ENCODE data around the gene BABAM2. TPM values are rescaled to one million over a fixed set of nuclear protein-coding genes. Genes with fewer than 3 reads are reported as not detected.

The BABAM2 gene
- polyA plus RNA-seq, 3 donors: 55.5 to 58.9 (median 57.2) TPM

DNA sequence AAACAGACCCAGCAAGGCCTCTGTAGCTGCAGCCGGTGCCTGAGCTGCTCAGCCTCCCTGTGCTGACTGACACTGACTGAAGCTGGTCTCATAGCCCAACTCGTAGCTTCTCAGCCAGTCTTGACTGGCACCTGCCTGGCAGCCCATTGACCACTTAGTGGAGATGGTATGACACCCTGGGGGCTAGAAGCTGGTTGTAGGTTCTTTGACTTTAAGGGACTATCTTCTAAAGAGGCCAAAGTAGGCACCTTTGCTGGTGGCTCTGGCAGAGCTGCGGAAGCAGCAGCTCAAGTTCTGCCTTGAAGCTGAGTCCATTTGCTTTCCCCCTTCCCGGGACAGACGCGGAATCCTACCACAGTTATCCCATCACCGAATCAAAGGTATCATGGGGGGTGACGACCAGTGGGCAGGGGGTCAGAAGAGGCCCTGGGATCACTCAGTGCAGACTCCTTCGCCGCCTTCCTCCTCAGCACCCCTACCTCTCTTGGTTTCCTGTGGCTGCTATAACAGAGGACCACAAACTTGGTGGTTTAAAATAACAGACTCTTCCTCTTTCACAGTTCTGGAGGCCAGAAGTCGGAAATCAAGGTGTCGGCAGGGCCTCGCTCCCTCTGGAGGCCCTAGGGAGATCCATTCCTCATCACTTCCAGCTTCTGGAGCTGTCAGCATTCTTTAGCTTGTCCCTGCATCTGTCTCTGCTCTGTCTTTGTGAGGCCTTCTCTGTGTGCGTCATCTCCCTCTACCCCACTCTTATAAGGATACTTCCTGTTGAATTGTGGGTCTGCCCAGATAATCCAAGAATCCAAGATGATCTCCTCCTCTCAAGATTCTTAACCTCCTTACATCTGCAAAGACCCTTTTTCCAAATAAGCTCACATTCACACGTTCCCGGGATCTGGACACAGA is 488.4 kb downstream of the BABAM2 start:
- no peak for DNase-seq (ENCODE audit: low read depth in 3 of 3, low spot score in 2 of 3)

GRCh38 chr2:28380219-28380618 is 489.7 kb downstream of the BABAM2 start:
- DNase-seq (ENCODE audit: low read depth in 3 of 3, low spot score in 2 of 3): no peak

DNA sequence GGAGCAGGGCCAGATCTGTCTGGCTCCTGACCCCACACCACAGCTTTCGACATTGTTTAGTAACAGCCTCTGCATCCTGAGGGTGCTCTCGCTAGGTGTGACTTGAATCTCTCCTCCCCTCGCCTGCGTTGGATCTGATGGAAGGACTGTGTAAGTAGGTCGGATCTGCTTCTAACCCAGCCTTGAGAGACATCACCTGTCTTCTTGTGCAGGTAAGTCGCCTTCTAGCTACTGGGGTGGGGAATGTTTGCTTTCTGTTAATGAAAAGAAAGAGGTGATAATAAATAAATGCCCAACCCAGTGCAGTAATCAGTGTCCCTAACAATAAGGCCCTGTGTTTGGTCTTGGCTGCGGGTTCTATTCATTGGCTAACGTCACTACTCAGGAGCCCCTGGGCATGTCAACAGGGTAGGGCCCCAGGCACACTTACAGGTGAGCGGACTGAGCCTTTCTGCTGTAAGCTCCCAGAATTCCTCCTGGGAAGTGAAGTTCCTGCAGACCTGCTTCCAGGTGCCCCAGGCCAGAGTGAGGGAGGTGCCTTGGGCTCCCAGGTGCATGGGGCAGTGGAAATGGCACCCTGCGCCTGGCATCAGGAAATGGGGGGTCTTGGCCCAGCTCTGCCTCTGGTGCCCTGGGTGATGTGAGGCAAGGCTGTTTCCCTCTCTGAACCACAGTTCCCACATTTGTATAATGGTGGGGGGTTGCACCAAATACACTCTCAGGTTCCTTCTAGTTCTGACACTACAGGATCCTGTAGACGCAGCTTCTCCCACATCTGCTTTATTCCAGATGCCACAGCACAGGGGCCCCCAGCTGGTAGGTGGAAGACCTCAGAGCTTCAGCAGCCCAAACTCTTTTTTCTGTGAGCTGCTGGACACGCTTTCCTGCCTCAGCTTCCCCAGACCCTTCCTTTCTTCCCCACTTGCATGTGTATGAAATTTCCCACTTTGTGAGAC is 491.0 kb downstream of the BABAM2 start:
- DNase-seq (ENCODE audit: low read depth in 3 of 3, low spot score in 2 of 3): no peak

- DNase-seq (ENCODE audit: low read depth in 3 of 3, low spot score in 2 of 3): no peak
Observed at GRCh38 chr2:28382755-28383154, 492.2 kb downstream of the BABAM2 start.

DNA sequence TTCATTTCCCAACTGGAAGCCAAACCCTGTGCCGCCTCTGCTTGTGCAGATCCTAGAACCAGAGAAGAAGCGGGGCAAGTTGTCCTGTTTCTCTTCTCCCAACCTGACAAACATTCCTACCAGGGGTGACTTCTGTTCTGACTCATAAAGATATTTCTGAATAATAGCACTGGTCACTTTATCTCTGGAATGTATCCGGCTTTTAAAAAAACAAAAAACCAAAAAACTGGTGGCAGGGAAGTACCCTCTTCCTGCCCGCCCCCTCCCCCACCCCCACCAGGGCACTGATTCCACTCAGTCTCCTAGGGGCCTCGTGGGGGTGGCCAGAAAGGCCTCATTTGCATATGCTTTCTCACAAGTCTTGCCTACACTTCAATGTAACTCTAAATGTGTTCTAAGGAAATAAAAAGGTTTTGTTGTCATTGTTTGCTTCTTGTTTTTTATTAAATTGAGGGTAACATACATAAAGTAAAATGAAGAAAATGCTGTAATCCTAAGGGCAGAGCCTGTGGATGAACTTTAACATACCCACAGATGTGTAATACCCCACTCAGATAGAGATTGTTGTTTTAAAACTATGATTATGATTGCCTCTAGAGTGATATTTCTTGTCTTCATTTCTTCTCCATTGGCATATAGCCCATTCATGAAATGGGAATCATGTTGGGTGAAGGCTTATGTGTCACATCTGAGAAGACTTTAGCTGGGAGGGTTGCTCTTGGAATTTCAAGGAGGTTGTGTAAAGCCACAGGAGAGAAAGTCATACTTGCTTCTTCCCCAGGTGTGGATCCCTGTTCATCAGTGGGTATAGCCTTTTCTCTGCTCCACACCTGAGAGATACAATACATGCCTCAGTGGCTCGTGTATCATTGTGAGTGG is 496.8 kb downstream of the BABAM2 start:
- DNase-seq (ENCODE audit: low read depth in 3 of 3, low spot score in 2 of 3): no peak

Other genes starting within 250 kb of the BABAM2 start
- 10 to 100 TPM; 51.1 to 57.4 (median 53.9) TPM for gene SUPT7L, start 227.1 kb upstream of the BABAM2 start, polyA plus RNA-seq (ENCODE audit: insufficient read length in 3 of 3)
- 10 to 100 TPM; 32.5 to 33.6 (median 33.6) TPM for gene SLC4A1AP, start 226.8 kb upstream of the BABAM2 start, polyA plus RNA-seq (ENCODE audit: insufficient read length in 3 of 3)
- gene MRPL33, start 119.0 kb upstream of the BABAM2 start, polyA plus RNA-seq (ENCODE audit: insufficient read length in 3 of 3): 100 to 1,000 TPM; 182 to 196 (median 183) TPM
- gene RBKS, start 342 bp upstream of the BABAM2 start, polyA plus RNA-seq (ENCODE audit: insufficient read length in 3 of 3): 1 to 10 TPM; 7.9 to 8.9 (median 8.2) TPM